GM13976 (cell line): ENCODE measurements around the gene RPS6KA1.
"Not testable (repeated sequence)": the region's sequence is repeated elsewhere in the genome, so short reads cannot be mapped to it uniquely, and the experiment has no call there.

Source experiments
- DNase-seq: peaks from one replicate; pipeline ENCODE4 v3.0.0; 2012; ENCODE audit warnings: low spot score
- CTCF ChIP-seq: IDR thresholded peaks from 2 replicates; pipeline ENCODE4 v1.5.1; 2012; ENCODE audit warnings: borderline replicate concordance, mild to moderate bottlenecking; ENCODE audit not compliant: insufficient read depth; ENCODE audit errors: extremely low read depth, missing control alignments, control extremely low read depth
- in situ Hi-C: fragments of 300-500 bp; cut with MboI; formaldehyde crosslinking; loops from one replicate; pipeline ENCODE4 v1.12.0; 2022; ENCODE audit warnings: low sequenced_read_pairs, mixed read lengths, inconsistent platforms; ENCODE audit not compliant: unreplicated experiment

RPS6KA1 gene

GRCh38 chr1:26583646-26584485 is 54.3 kb downstream of the RPS6KA1 start:
- peak; percentile 17 for TF ChIP-seq CTCF
- in situ Hi-C loops, result no loop called here
- DNase-seq, result no peak

DNA sequence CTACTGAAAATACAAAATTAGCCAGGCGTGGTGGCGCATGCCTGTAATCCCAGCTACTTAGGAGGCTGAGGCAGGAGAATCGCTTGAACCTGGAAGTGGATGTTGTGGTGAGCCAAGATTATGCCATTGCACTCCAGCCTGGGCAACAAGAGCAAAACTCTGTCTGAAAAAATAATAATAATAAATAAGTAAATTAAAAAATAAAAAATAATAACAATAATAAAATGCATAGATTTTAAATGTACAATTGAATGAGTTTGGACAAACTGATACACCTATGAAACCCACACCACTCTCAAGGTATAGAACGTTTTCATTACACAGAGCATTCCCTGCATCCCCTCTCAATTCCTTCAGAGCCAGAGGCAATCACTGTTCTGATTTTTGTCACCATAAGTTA is 55.0 kb downstream of the RPS6KA1 start:
- in situ Hi-C loops, DNase-seq: not testable (repeated sequence)

- in situ Hi-C loops, result no loop called here
- DNase-seq, result no peak
- no peak for TF ChIP-seq CTCF
Measured at GRCh38 chr1:26585471-26585870, 55.9 kb downstream of the RPS6KA1 start.

DNA sequence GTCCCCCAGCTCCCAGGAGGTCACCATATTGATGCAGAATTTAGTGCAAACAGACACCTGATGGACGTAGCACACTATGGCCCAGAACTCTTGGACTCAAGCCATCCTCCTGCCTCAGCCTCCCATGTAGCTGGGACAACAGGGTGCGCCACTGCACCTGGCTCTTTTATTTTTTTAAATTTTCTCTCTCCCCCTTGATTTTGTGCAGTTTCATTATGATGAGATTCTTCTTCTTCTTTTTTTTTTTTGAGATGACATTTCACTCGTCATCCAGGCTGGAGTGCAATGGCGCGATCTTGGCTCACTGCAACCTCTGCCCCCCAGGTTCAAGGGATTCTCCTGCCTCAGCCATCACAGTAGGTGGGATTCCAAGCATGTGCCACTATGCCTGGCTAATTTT is 63.8 kb downstream of the RPS6KA1 start:
- no peak for DNase-seq
- no peak for TF ChIP-seq CTCF
- in situ Hi-C loops, result no loop called here

DNA sequence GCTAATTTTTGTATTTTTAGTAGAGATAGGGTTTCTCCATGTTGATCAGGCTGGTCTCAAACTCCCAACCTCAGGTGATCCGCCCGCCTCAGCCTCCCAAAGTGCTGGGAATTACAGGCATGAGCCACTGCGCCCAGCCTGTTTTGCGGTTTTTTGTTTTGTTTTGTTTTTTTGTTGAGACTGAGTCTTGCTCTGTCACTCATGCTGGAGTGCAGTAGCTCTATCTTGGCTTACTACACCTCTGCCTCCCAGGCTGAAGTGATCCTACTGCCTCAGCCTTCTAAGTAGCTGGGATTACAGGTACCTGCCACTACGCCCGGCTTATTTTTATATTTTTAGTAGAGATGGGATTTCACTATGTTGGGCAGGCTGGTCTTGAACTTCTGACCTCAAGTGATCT is 65.0 kb downstream of the RPS6KA1 start:
- DNase-seq, in situ Hi-C loops: not testable (repeated sequence)

DNA sequence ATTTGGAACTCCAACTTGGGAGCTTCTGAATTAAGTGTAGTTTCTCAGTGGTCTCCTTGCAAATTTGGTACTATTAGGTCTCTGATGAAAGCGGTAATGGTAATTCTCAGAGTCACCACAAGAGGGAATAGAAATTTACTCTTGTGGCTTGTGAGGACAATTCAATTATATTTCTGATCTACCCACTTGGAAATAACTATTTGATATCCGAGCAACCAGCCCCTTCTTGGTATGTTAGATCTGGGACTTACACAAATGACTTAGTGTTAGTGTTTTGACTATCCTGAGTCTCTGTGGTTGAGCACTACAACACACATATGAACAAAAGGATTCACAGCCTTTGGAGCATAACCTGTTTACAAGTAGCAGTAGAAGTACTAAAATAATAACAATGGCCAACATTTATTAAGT is 68.1 kb downstream of the RPS6KA1 start:
- in situ Hi-C loops, result no loop called here
- DNase-seq, result peak; percentile 67
- TF ChIP-seq CTCF, result no peak

DNA sequence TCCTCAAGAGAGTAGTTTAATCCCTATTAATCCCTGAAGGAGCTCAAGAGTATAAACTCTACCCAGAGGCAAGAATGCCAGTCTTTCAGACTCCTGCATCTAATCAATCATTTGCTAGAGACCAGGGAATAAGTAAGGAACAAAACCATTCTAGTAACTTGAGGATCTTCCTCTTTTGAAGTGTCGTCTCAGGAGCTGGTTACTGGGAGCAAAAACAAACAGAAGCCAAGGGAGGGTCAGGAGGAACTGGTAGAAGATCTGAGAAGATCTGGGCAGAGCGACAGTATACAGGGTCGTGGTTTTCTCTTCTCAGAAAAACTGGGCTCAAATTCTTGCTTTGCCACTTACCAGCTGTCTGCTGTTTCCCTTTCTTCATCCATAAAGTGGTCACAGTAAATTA is 69.3 kb downstream of the RPS6KA1 start:
- DNase-seq, result no peak
- in situ Hi-C loops, result no loop called here
- no peak for TF ChIP-seq CTCF

- in situ Hi-C loops, result no loop called here
- peak; percentile 68 for DNase-seq
- peak; percentile 63 for TF ChIP-seq CTCF
Measured at GRCh38 chr1:26602378-26602959, 72.9 kb downstream of the RPS6KA1 start.
